SK-N-MC (cell line): Measurements from ENCODE around the gene GDF10.

ENCODE experiments used
- DNase-seq: peaks from one replicate; pipeline ENCODE4 v3.0.0-alpha.2; 2011; ENCODE audit warnings: low read depth, low spot score
- H3K27ac ChIP-seq: fragments of 200-600 bp; sonication (generic); 2 replicates; pipeline ENCODE4 v1.5.1; 2016; ENCODE audit warnings: mixed run types
- H3K36me3 ChIP-seq: fragments of 200-600 bp; sonication (generic); 2 replicates; pipeline ENCODE4 v1.6.1; 2017; ENCODE audit warnings: antibody characterized with exemption, low read length, mixed read lengths; ENCODE audit not compliant: insufficient read depth
- H3K4me3 ChIP-seq: fragments of 200-600 bp; sonication (generic); 2 replicates; pipeline ENCODE4 v1.5.1; 2016
- H3K9ac ChIP-seq: fragments of 200-600 bp; sonication (generic); 2 replicates; pipeline ENCODE4 v1.8.0; 2017; ENCODE audit warnings: mixed run types, mixed read lengths; ENCODE audit not compliant: insufficient read length
- H3K9me3 ChIP-seq: fragments of 200-600 bp; sonication (generic); 2 replicates; pipeline ENCODE4 v1.6.1; 2017; ENCODE audit warnings: low read depth, mild to moderate bottlenecking, antibody characterized with exemption, low read length, moderate library complexity, mixed read lengths
- EZH2 ChIP-seq: fragments of 200-600 bp; sonication (generic); IDR thresholded peaks from one replicate; pipeline ENCODE4 v1.6.1; 2017; ENCODE audit warnings: antibody characterized with exemption
- FOXP2 ChIP-seq: optimal IDR thresholded peaks from 2 replicates; pipeline ENCODE3; 2011; ENCODE audit warnings: mild to moderate bottlenecking, moderate library complexity; ENCODE audit not compliant: insufficient read depth; ENCODE audit errors: extremely low read length, control extremely low read depth
- POLR2AphosphoS5 ChIP-seq: IDR thresholded peaks from 2 replicates; pipeline ENCODE4 v1.6.1; 2012; ENCODE audit warnings: mild to moderate bottlenecking, low read depth, low read length, borderline replicate concordance

The GDF10 gene

DNA sequence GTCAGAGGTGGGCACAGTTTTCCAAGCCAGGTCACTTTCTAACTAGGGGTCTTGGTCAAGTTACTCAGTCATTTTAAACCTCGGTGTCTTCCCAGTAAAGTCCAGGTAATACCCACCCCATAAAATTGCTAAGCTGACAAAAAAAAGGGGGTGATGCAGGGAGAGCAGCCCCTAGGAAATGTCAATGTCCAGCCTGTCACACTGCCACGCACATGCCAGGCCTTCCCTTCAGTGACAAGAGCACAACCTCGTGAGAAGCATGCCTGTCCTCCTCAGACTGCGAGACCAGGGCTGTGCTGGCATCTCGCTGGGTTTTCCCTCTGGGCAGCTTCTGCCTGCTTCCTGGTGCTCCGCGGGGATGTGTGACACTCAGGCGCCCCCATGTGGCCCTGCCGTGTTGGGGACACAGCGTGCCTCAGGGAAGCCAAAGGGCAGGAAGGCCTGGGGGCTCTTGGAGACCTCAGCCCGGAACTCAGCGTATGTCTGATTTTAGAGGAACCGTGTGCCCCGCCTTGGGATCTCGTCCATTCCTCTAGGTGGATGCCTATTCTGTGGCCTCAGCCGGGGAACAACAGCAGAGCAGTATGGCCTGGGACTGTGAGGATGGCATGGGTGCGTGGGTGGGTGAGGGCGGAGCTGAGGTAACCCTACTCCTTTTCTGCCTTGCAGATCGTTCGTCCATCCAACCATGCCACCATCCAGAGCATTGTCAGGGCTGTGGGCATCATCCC lies 12.1 kb downstream of the GDF10 start:
- no peak for DNase-seq
- H3K9ac ChIP-seq: no peak overlapping the region
- no peaks in the 10 kb centered on the region for H3K36me3 ChIP-seq
- H3K9me3 ChIP-seq: no peaks in the 10 kb centered on the region
- H3K27ac ChIP-seq: no peak overlapping the region
- no peak overlapping the region for H3K4me3 ChIP-seq
- TF ChIP-seq FOXP2 (no peak), EZH2 (no peak), POLR2AphosphoS5 (no peak)

DNA sequence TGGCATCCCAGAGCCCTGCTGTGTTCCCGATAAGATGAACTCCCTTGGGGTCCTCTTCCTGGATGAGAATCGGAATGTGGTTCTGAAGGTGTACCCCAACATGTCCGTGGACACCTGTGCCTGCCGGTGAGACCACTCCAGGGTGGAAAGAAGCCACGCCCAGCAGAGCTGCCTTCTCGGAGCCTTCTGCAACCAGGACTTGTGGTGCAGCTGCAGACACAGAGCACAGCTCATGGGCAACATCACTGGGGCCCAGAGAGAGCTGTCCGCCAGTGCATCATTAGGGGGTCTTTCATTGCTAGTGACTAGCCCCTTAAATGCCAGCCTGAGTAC lies 12.6 kb downstream of the GDF10 start:
- H3K36me3 ChIP-seq: no peaks in the 10 kb centered on the region
- no peak overlapping the region for H3K9ac ChIP-seq
- no peak overlapping the region for H3K27ac ChIP-seq
- no peak overlapping the region for H3K4me3 ChIP-seq
- no peaks in the 10 kb centered on the region for H3K9me3 ChIP-seq
- TF ChIP-seq EZH2 (no peak), POLR2AphosphoS5 (no peak), FOXP2 (no peak)
- DNase-seq: no peak

DNA sequence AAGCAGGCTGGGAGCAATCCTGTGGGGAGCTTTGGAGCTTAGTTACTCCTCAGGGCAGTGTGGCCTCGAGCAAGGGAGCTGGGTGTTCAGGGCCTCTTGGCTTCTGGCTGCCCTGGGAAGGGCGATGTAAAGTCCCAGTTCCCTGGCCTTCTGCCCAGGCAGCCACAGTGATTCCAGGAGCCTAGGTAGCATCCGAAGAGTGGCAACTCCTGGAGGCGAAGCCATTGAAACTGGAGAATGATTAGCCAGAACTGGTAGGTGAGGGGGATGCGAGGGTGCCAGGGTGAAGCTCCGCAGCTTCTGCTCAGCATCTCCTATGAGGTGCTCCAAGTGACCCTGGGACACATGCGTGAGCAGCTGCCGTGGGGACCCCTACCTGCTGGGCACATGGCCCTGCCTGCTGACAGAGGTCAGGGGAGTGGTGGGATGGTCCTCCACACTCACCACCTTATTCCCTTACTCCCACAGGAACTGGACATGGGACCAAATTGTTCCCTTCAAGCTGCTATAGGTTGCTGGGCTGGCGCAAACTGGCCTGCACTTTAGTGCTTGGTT lies 14.5 kb downstream of the GDF10 start:
- no peak overlapping the region for H3K4me3 ChIP-seq
- no peak overlapping the region for H3K27ac ChIP-seq
- no peak for DNase-seq
- H3K9ac ChIP-seq: no peak overlapping the region
- H3K9me3 ChIP-seq: no peaks in the 10 kb centered on the region
- no peaks in the 10 kb centered on the region for H3K36me3 ChIP-seq
- TF ChIP-seq EZH2 (no peak), FOXP2 (no peak), POLR2AphosphoS5 (no peak)

DNA sequence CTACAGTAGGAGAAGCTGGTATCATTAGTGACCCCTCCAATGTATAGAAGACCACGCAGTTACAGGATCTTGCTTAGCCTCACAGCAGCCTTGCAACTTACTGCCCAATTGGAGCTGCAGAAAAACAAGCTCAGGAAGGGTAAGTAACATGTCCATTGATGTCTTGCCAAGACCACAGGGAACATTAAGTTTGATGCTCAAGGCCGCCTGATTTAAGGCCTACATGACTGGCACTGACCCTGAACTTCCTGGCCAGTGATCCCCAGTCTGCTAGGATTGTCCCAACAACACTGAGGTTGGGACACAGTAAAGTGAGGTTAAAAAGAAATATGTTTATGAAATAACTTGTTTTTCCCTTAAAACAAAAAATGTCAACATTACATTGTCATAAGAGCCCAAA lies 15.4 kb downstream of the GDF10 start:
- TF ChIP-seq POLR2AphosphoS5 (no peak), EZH2 (no peak), FOXP2 (no peak)
- DNase-seq: no peak
- H3K36me3 ChIP-seq: no peaks in the 10 kb centered on the region
- H3K4me3 ChIP-seq: no peak overlapping the region
- H3K27ac ChIP-seq: no peak overlapping the region
- H3K9me3 ChIP-seq: no peaks in the 10 kb centered on the region
- no peak overlapping the region for H3K9ac ChIP-seq

DNA sequence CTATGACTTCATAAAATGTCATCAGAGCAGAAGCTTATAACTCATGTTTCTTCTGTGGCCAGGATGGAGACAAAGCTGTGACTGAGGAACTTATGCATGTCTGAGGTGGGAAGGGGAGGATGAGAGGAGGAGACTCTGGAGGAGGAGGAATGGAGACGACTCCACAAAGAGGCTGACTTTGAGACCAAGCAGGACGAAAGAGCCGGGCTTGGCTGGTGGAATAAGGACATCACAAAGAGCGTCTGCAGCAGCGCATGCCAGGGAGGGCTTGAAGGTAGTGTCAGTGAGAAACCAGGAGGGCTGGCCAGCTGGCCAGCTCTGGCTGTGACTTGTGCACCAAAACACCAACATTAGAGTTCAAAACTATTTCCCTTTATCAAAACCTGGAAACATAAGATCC lies 16.1 kb downstream of the GDF10 start:
- no peaks in the 10 kb centered on the region for H3K36me3 ChIP-seq
- no peak overlapping the region for H3K9ac ChIP-seq
- H3K27ac ChIP-seq: no peak overlapping the region
- no peak for DNase-seq
- no peaks in the 10 kb centered on the region for H3K9me3 ChIP-seq
- H3K4me3 ChIP-seq: no peak overlapping the region
- TF ChIP-seq FOXP2 (no peak), EZH2 (no peak), POLR2AphosphoS5 (no peak)

DNA sequence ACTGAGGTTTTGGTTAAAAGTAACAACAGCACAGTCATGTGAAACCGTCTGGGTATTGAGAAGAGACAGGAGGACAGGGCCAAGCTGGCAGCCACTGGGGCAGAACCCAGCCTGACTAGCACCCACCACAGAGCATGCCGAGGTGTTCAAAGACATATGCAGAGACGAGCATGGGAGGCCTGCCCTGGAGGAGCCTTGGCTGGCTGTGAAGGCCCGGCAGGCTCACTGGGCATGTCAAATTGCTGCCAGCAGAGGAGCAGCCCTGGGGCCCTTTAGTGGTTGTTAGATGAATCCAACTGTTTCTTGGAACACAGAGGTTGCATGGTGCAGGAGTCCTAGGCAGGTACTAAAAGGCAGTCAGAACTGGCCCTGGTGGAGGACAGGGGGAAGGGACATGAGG lies 17.3 kb downstream of the GDF10 start:
- Histone ChIP-seq H3K27ac (no peak overlapping the region), H3K9me3 (no peaks in the 10 kb centered on the region), H3K9ac (no peak overlapping the region), H3K4me3 (no peak overlapping the region), H3K36me3 (no peaks in the 10 kb centered on the region)
- DNase-seq: no peak
- no peak for TF ChIP-seq POLR2AphosphoS5

DNA sequence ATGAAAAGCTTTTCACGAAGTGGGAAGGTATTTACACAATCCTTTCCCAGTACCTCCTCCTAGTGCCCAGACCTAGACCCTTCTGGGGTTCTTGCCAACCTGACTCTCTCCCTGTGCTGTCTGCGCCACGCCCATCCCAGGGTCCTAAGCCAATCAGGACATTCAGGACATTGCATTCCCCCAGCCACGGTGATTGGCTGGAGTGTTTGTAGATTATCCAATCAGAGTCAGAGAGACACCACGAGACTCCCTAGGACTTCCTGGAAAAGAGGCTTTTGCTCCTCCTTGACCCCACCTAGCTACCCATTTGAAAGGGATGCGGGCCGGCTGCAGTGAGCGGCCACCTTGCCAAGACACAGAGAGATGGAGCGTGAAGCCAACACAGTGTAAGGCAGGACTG lies 18.7 kb downstream of the GDF10 start:
- TF ChIP-seq POLR2AphosphoS5 (no peak), FOXP2 (no peak), EZH2 (no peak)
- no peak overlapping the region for H3K9ac ChIP-seq
- H3K9me3 ChIP-seq: no peaks in the 10 kb centered on the region
- no peak overlapping the region for H3K27ac ChIP-seq
- H3K36me3 ChIP-seq: no peaks in the 10 kb centered on the region
- DNase-seq: no peak
- H3K4me3 ChIP-seq: no peak overlapping the region

DNA sequence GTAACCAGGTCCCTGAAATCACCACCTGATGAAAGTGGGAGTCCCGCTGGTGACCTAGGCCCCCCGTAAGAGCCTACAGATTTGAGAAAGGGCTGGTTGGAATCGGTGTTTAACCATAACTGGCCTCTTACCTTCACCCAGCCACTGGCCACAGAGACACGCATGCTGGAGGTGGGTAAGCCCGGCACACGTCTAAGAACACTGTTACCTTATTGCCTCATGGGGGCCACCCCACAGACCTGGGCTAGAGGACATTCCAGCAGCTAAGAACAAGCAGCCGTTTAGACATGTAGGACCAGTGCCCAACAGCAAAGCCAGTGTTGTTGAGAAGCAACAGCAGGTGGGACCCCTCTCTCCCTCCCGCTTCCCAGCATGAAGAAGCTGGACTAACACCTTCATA lies 19.8 kb downstream of the GDF10 start:
- no peak for DNase-seq
- no peaks in the 10 kb centered on the region for H3K36me3 ChIP-seq

DNA sequence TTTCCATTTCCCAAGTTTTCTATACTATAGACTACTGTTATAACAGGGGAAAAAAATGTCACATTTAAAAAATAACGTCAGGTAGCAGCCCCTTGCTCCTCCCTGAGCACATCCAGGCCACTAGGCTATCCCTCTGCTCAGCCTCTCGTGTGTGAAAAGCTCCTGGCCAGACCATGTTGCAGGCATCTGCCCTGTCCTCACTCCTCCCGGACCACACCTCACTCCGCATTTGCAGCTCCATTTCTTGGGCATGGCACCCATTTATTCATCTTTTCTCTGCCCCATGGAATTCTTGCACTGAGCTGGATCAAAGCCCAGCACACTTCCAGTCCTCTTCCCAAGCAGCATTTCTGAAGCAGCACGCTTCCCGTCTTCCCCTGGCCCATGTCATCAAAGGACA lies 20.8 kb downstream of the GDF10 start:
- Histone ChIP-seq H3K9ac (no peak overlapping the region), H3K27ac (no peak overlapping the region), H3K4me3 (no peak overlapping the region), H3K36me3 (no peaks in the 10 kb centered on the region), H3K9me3 (no peaks in the 10 kb centered on the region)
- no peak for DNase-seq
- TF ChIP-seq FOXP2 (no peak), POLR2AphosphoS5 (no peak), EZH2 (no peak)

More for the DNA sequence above, 19.8 kb downstream of the GDF10 start:
- TF ChIP-seq FOXP2 (no peak), POLR2AphosphoS5 (no peak), EZH2 (no peak)
- no peak overlapping the region for H3K4me3 ChIP-seq
- H3K9ac ChIP-seq: no peak overlapping the region
- H3K9me3 ChIP-seq: no peaks in the 10 kb centered on the region
- no peak overlapping the region for H3K27ac ChIP-seq
